PC-9 (cell line): Measurements from ENCODE around the gene GPR173. TPM values are rescaled to one million over a fixed set of nuclear protein-coding genes. Genes with fewer than 3 reads are reported as not detected.

Experiments
- BruUV-seq: library from RNA; stranded (reverse); fragments of 400-500 nt; replicated peaks from 2 replicates; lab custom pipeline; 2021; lab: Mats Ljungman, UMichigan
- CTCF ChIA-PET: fragments of 300-600 bp; sonication (Branson Sonifier 250); formaldehyde crosslinking; loops from one replicate; lab custom pipeline; 2022; ENCODE audit warnings: antibody characterized with exemption; lab: Charles Lee
- POLR2A ChIA-PET: fragments of 300-600 bp; sonication (Branson Sonifier 250); formaldehyde crosslinking; loops from one replicate; lab custom pipeline; 2022; ENCODE audit warnings: antibody characterized with exemption; ENCODE audit not compliant: unreplicated experiment; lab: Charles Lee
- DNase-seq, 2 experiments: peaks; one replicate each; pipeline versions ENCODE4 v3.0.0 to v3.0.0-alpha.2; 2015 to 2022; ENCODE audit warnings: mixed read lengths in 1 of 2
- H2AFZ ChIP-seq: fragments of 200-600 bp; sonication (generic); 2 replicates; pipeline ENCODE4 v1.8.1; 2017; ENCODE audit warnings: antibody characterized with exemption
- H3F3A ChIP-seq: fragments of 200-600 bp; sonication (generic); 2 replicates; pipeline ENCODE4 v1.8.1; 2017; ENCODE audit warnings: antibody characterized with exemption, mild to moderate bottlenecking, low read depth; ENCODE audit not compliant: insufficient read depth
- H3K27ac ChIP-seq: fragments of 200-600 bp; sonication (generic); 2 replicates; pipeline ENCODE4 v1.6.1; 2016; ENCODE audit warnings: mixed run types
- H3K27me3 ChIP-seq: fragments of 200-600 bp; sonication (generic); 2 replicates; pipeline ENCODE4 v1.6.1; 2016; ENCODE audit warnings: low read depth, mixed run types; ENCODE audit not compliant: insufficient read depth
- H3K36me3 ChIP-seq: fragments of 200-600 bp; sonication (generic); 2 replicates; pipeline ENCODE4 v1.6.1; 2016; ENCODE audit warnings: low read depth, mixed run types
- H3K4me1 ChIP-seq: fragments of 200-600 bp; sonication (generic); replicated peaks from 2 replicates; pipeline ENCODE4 v1.6.1; 2016; ENCODE audit warnings: mixed run types; ENCODE audit not compliant: insufficient read depth
- H3K4me2 ChIP-seq: fragments of 200-600 bp; sonication (generic); 2 replicates; pipeline ENCODE4 v1.6.1; 2017; ENCODE audit warnings: mixed run types
- H3K4me3 ChIP-seq: fragments of 200-600 bp; sonication (generic); 2 replicates; pipeline ENCODE4 v1.6.1; 2016; ENCODE audit warnings: mixed run types
- H3K79me2 ChIP-seq: fragments of 200-600 bp; sonication (generic); 2 replicates; pipeline ENCODE4 v1.6.1; 2017; ENCODE audit warnings: low read depth, mixed run types
- H3K9me2 ChIP-seq: fragments of 200-600 bp; sonication (generic); 2 replicates; pipeline ENCODE4 v1.8.1; 2017; ENCODE audit warnings: mild to moderate bottlenecking; ENCODE audit not compliant: insufficient read depth
- H3K9me3 ChIP-seq: fragments of 200-600 bp; sonication (generic); 2 replicates; pipeline ENCODE4 v1.8.1; 2016; ENCODE audit warnings: low read depth; ENCODE audit not compliant: insufficient read depth
- H4K20me1 ChIP-seq: fragments of 200-600 bp; sonication (generic); 2 replicates; pipeline ENCODE4 v1.8.1; 2017; ENCODE audit not compliant: insufficient read depth
- EZH2 ChIP-seq: fragments of 200-600 bp; sonication (generic); IDR thresholded peaks from 2 replicates; pipeline ENCODE4 v1.8.0; 2017; ENCODE audit warnings: antibody characterized with exemption, low read depth
- intact Hi-C: fragments of 100-400 bp; cut with micrococcal nuclease; formaldehyde crosslinking; loops from one replicate; pipeline ENCODE4 v1.10.0; 2022; ENCODE audit not compliant: unreplicated experiment
- total RNA-seq: library from RNA; stranded (reverse); gene quantifications from 2 replicates; pipeline ENCODE4 v1.2.3, GENCODE V29; 2021
- TF ChIP-seq, protein P1 (sequence below): fragments of 200-600 bp; sonication (generic); conservative IDR thresholded peaks from 2 replicates; pipeline ENCODE4 v1.6.1; 2017; ENCODE audit warnings: mixed run types, antibody characterized with exemption, mild to moderate bottlenecking, moderate library complexity

The GPR173 gene
- total RNA-seq, 1 experiment from 2014 or later = 5.1 TPM

DNA sequence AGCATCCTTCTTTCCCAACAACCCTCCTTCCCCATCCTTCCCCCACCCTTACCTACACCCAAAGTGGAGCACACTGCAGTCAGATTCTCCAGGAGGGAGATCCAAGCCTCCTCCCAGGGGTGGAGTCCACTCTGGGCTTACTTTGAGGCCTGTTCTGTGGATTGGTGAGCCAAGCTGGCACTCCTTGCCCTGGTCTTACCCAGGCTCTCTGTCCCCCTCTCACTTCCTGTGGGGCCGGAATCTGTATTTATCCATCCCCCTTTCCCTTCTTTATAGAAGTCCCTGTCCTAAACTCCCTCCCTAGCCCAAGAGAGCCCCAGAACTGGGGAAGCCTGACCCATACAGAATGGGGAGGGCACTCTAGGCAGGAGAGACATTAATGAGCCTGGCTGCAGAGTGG is 30.4 kb downstream of the GPR173 start:
- no peaks in the 10 kb centered on the region for H3K36me3 ChIP-seq
- H3K27me3 ChIP-seq = no peaks in the 10 kb centered on the region
- BruUV-seq = no TSS peak
- TF ChIP-seq, protein P1, sequence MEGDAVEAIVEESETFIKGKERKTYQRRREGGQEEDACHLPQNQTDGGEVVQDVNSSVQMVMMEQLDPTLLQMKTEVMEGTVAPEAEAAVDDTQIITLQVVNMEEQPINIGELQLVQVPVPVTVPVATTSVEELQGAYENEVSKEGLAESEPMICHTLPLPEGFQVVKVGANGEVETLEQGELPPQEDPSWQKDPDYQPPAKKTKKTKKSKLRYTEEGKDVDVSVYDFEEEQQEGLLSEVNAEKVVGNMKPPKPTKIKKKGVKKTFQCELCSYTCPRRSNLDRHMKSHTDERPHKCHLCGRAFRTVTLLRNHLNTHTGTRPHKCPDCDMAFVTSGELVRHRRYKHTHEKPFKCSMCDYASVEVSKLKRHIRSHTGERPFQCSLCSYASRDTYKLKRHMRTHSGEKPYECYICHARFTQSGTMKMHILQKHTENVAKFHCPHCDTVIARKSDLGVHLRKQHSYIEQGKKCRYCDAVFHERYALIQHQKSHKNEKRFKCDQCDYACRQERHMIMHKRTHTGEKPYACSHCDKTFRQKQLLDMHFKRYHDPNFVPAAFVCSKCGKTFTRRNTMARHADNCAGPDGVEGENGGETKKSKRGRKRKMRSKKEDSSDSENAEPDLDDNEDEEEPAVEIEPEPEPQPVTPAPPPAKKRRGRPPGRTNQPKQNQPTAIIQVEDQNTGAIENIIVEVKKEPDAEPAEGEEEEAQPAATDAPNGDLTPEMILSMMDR = no peak
- TF ChIP-seq EZH2 = no peak
- no peaks in the 10 kb centered on the region for H4K20me1 ChIP-seq
- no peaks in the 10 kb centered on the region for H3K9me3 ChIP-seq
- CTCF ChIA-PET = no interaction called here
- H3K79me2 ChIP-seq = no peaks in the 10 kb centered on the region
- H3K4me3 ChIP-seq = no peak overlapping the region
- intact Hi-C loops = no loop called here
- H3K4me1 ChIP-seq = no peaks in the 10 kb centered on the region
- POLR2A ChIA-PET = no interaction called here
- H3K9me2 ChIP-seq = no peaks in the 10 kb centered on the region
- H3F3A ChIP-seq = no peaks in the 10 kb centered on the region
- no peak for DNase-seq
- no peak overlapping the region for H2AFZ ChIP-seq
- H3K27ac ChIP-seq = no peak overlapping the region
- H3K4me2 ChIP-seq = no peak overlapping the region

DNA sequence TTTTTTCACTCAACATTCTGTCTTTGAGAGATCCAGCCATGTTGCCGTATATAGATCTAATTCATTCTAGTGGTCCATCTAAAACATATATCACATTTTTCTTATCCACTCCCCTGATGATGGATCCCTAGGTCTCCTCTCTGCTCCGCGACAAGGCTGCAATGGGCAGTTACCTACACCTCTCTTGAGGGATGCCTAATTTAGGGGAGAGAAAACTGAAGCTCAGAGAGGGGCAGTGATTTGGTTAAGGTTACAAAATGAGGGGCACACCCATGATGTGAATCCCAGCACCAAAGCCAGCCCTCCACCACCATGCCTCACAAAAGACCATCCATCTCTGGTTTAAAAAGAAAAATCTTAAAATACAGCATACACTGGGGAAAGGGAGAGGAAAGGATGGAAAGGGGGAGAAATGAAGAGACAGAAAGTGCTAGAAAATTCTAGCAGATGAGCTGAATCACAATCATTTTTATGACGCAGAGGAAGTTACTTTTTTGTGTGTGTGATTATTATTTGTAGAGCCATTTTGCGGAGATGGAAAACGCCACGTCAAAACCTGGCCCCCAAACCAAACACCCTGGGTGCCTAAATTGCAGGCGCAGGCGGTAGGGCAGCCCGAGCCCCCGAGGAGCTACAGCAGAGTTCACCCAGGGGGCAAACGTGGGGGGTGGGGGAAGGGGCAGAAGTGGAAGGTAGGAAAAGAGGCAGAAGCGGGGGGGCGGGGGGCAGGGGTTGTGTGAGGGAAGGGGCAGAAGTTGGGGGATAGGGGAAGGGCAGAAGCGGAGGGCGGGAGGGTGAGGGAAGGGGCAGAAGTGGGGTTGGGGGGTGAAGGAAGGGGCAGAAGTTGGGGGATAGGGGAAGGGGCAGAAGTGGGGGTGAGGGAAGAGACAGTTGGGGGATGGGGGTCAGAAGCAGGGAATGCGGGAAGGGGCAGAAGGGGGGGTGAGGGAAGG is 32.3 kb downstream of the GPR173 start:
- TF ChIP-seq, protein P1 = no peak
- no peak overlapping the region; the same call in 1 of the 2 replicates for H3K4me2 ChIP-seq
- BruUV-seq = TSS peak; percentile 92
- H3K9me3 ChIP-seq = no peaks in the 10 kb centered on the region
- intact Hi-C loops = no loop called here
- ChIA-PET CTCF (interaction anchor here (0.6 to 1.0 kb wide), 2 partner anchors 10 kb away, joined by 3 to 14 read pairs; no protein-coding TSS in a partner anchor), POLR2A (no interaction called here)
- no peaks in the 10 kb centered on the region for H3F3A ChIP-seq
- no peaks in the 10 kb centered on the region for H4K20me1 ChIP-seq
- H3K36me3 ChIP-seq = no peaks in the 10 kb centered on the region
- H2AFZ ChIP-seq = no peak overlapping the region
- H3K79me2 ChIP-seq = no peaks in the 10 kb centered on the region
- DNase-seq = no peak
- no peak overlapping the region for H3K27ac ChIP-seq
- H3K9me2 ChIP-seq = no peaks in the 10 kb centered on the region
- no peaks in the 10 kb centered on the region for H3K27me3 ChIP-seq
- no peaks in the 10 kb centered on the region for H3K4me1 ChIP-seq
- H3K4me3 ChIP-seq = no peak overlapping the region

DNA sequence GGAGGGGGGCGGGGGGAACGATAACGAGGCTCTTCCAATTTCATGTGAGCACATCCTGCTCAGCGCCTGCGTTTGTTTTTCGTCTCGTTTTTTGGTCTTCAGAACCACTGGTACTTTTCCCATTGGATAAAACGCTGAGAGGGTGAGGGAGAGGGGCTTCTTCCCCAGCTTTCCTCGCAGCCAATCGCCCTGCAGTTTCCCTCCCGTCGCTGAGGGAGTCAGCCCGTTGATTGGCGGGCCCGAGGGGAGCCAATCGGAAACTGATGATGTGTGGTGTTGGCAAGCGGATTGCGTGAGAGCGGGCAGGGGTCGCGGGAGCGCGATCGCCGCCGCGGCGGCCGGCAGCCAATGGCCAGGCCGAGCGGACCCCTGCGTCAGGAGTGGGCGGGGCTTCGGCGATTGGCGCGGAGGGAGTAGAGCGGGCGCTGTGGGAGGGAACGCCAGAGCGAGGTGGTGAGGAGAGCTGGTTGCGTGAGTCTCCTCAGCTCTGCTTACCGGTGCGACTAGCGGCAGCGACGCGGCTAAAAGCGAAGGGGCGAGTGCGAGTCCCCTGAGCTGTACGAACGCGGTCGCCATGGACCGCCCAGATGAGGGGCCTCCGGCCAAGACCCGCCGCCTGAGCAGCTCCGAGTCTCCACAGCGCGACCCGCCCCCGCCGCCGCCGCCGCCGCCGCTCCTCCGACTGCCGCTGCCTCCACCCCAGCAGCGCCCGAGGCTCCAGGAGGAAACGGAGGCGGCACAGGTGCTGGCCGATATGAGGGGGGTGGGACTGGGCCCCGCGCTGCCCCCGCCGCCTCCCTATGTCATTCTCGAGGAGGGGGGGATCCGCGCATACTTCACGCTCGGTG is 33.6 kb downstream of the GPR173 start, which contains the start of gene TSPYL2:
TSPYL2 (plus strand) TSS at position 443 of the 848 bp plus-strand sequence; CDS start at position 575, 132 bp downstream.
- TF ChIP-seq EZH2 = no peak
- TF ChIP-seq, protein P1 = no peak
- H3K4me2 ChIP-seq = peak within 1 kb of the TSS; percentile 65
- no peaks in the 10 kb centered on the region for H3K4me1 ChIP-seq
- 0 out of 2 replicates have a peak within 1 kb of the TSS, but pooled peaks have one; percentile 34 for H3K27ac ChIP-seq
- no peaks in the 10 kb centered on the region for H3K9me2 ChIP-seq
- POLR2A ChIA-PET = interaction anchor here (0.5 to 1.0 kb wide), 8 partner anchors 39 to 1918 kb away, joined by 3 to 13 read pairs (median 4); partner anchors contain the start of gene APEX2
- H3K9me3 ChIP-seq = no peaks in the 10 kb centered on the region
- no TSS peak for BruUV-seq
- no peaks in the 10 kb centered on the region for H3K27me3 ChIP-seq
- no peaks in the 10 kb centered on the region for H4K20me1 ChIP-seq
- no peaks in the 10 kb centered on the region for H3K79me2 ChIP-seq
- no peaks in the 10 kb centered on the region for H3F3A ChIP-seq
- no peaks in the 10 kb centered on the region for H3K36me3 ChIP-seq
- peak; percentile 79 to 98 for DNase-seq
- CTCF ChIA-PET = interaction anchor here (0.6 to 1.0 kb wide), 3 partner anchors 9 to 763 kb away, joined by 3 to 14 read pairs (median 7); no protein-coding TSS in a partner anchor
- peak within 1 kb of the TSS; percentile 56 for H3K4me3 ChIP-seq
- no peak within 1 kb of the TSS for H2AFZ ChIP-seq
- intact Hi-C loops = loop anchor here (1.0 kb wide), 1 partner anchor 11 kb away; no protein-coding TSS in a partner anchor
